ENCODE results near the gene FKTN.

- TF ChIP-seq, protein P1, sequence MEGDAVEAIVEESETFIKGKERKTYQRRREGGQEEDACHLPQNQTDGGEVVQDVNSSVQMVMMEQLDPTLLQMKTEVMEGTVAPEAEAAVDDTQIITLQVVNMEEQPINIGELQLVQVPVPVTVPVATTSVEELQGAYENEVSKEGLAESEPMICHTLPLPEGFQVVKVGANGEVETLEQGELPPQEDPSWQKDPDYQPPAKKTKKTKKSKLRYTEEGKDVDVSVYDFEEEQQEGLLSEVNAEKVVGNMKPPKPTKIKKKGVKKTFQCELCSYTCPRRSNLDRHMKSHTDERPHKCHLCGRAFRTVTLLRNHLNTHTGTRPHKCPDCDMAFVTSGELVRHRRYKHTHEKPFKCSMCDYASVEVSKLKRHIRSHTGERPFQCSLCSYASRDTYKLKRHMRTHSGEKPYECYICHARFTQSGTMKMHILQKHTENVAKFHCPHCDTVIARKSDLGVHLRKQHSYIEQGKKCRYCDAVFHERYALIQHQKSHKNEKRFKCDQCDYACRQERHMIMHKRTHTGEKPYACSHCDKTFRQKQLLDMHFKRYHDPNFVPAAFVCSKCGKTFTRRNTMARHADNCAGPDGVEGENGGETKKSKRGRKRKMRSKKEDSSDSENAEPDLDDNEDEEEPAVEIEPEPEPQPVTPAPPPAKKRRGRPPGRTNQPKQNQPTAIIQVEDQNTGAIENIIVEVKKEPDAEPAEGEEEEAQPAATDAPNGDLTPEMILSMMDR (IDR thresholded peaks at IDR 0.05), result no peak
- TF ChIP-seq EZH2 (IDR thresholded peaks at IDR 0.05), result no peak
- TF ChIP-seq EZH2phosphoT487 (IDR thresholded peaks at IDR 0.05), result no peak
These were observed 103.1 kb downstream of the FKTN start for GRCh38 chr9:105661011-105661410.
